Measurements from ENCODE around the gene TANGO6.
"Not testable (repeated sequence)": the region's sequence is repeated elsewhere in the genome, so short reads cannot be mapped to it uniquely, and the experiment has no call there.

Gene TANGO6

DNA sequence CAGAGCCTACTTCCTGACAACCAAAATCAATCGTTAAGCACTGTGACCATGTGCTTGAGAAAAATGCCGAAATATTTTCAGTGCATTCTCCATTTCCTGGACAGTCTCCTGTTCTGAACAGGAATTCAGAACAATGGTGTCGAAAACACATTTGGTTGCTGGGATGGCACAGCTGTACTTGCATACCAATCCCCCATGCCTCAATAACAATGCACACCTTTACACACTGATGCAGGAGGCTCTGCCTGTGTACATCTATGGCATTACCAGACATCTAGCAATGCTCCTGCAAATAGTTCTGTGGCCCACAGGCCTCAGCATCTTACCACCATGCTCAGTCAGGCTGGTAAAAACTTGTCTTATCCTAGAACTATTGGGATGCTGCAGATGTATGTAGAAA lies 282.9 kb downstream of the TANGO6 start:
- no peak for TF ChIP-seq POLR2A (IDR thresholded peaks at IDR 0.05; ENCODE audit: low read length)
- TF ChIP-seq GATA1 (IDR thresholded peaks at IDR 0.05; ENCODE audit: low read depth, low read length): no peak
- DNase-seq: no peak

DNA sequence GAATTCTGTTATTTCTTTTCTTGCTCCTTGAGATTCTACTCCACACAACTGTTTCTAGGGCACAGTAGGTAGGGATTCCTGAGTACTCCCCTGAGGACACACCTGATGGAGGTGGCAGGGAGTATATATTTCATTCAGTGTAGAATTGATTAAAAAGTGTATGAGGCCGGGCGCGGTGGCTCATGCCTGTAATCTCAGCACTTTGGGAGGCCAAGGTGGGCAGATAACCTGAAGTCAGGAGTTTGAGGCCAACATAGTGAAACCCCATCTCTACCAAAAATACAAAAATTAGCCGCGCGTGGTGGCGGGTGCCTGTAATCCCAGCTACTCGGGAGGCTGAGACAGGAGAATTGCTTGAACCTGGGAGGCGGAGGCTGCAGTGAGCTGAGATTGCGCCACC lies 283.5 kb downstream of the TANGO6 start:
- DNase-seq: not testable (repeated sequence)

DNA sequence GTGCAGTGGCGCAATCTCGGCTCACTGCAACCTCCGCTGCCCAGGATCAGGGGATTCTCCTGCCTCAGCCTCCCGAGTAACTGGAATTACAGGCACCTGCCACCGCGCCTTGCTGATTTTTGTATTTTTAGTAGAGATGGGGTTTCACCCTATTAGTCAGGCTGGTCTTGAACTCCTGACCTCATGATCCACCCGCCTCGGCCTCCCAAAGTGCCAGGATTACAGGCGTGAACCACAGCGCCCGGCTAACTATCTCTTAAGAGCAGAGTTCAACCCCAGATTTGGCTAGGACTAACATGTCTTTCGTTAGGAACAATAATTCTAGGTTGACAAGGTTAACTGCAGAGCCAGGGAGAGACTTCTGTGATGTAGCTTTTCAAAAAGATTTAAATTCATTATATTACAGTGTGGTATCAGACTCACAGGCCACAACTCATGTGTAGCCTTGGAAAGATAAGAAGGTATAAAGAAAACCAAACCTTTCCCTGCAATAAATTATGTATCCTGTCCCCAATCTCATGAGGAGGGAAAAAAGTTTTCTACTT lies 284.7 kb downstream of the TANGO6 start:
- DNase-seq: no peak
- TF ChIP-seq GATA1 (IDR thresholded peaks at IDR 0.05; ENCODE audit: low read depth, low read length) (no peak), POLR2A (IDR thresholded peaks at IDR 0.05; ENCODE audit: low read length) (no peak)

DNA sequence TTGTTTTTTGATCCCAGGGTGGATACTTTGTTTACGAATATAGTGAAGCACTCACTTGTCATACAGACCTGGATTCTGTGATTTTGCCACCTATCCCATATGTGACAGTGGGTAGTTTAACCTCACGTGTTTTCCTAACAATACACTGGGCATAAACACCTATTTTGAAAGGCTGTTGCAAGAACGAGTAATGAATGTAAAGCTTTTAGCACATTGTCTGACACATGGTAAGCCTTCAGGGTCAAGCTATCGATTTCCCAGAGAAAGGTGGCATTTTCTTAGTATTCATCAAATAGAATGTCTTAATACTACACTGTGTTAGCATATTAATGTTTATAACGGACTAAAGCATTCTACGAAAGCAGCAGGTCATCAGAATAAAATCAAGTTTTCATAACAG lies 287.1 kb downstream of the TANGO6 start:
- DNase-seq: no peak
- TF ChIP-seq POLR2A (IDR thresholded peaks at IDR 0.05; ENCODE audit: low read length) (no peak), GATA1 (IDR thresholded peaks at IDR 0.05; ENCODE audit: low read depth, low read length) (no peak)

DNA sequence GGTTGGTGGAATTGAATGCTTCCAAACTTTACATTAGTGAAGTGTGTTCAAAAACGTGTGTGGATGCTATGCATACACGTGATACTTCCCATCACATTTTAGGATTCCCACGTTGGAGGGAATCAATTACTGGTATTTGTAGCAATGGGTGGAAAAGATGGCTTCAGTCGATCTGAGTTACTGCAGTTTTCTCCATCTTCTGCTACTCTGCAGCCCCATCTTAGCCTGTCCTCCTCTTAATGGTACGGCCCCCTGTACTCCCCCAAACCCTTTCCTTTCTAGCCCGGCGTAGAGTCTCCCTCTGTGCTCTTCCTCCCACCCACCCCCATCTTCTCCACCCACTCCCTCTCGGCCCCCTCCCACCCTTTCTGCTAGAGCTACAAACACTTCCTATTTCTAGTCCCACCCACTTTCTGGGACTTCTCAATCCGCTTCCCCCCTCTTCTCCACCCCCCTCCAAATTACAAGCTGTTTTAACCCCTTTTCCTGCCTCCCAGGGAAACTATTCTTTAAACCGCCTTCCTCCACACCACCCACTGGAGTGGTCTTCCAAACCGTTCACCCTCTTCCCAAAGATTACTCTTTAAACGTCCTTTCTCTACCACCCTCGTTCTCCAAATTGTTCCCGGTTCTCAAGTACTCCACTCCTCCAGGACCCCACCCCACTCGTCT lies 288.0 kb downstream of the TANGO6 start:
- no peak for TF ChIP-seq GATA1 (IDR thresholded peaks at IDR 0.05; ENCODE audit: low read depth, low read length)
- TF ChIP-seq POLR2A (IDR thresholded peaks at IDR 0.05; ENCODE audit: low read length): no peak
- peak; percentile 26 to 47 for DNase-seq

DNA sequence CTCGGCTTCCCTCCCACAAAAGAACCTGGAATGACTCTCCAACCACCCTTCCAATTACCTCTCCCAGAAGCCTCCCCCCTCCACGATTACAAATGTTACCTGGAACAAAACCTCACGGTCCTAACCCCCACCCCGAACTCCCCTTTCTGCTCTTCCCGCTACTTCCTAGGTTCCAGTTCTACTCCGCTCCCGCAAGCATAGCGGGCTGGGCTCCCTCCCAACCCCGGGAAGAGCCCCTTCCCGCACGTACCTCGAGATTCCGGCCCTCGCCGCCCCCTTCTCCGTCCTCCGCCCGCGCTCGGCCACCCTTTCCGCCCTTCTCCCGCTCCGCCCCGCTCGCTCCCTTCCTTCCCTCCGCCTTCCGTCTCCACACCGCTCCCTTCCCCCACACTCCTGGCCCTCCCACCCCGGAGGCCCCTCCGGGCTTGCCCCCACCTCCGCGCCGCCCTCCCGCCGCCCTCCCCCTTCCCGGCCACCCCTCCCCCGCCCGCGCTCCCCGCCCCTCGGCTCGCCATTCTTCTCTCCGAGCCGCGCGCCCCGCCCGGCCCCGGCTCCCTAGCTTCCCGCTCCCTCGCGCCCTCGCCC lies 288.6 kb downstream of the TANGO6 start:
- peak; percentile 85 to 90 for DNase-seq

DNA sequence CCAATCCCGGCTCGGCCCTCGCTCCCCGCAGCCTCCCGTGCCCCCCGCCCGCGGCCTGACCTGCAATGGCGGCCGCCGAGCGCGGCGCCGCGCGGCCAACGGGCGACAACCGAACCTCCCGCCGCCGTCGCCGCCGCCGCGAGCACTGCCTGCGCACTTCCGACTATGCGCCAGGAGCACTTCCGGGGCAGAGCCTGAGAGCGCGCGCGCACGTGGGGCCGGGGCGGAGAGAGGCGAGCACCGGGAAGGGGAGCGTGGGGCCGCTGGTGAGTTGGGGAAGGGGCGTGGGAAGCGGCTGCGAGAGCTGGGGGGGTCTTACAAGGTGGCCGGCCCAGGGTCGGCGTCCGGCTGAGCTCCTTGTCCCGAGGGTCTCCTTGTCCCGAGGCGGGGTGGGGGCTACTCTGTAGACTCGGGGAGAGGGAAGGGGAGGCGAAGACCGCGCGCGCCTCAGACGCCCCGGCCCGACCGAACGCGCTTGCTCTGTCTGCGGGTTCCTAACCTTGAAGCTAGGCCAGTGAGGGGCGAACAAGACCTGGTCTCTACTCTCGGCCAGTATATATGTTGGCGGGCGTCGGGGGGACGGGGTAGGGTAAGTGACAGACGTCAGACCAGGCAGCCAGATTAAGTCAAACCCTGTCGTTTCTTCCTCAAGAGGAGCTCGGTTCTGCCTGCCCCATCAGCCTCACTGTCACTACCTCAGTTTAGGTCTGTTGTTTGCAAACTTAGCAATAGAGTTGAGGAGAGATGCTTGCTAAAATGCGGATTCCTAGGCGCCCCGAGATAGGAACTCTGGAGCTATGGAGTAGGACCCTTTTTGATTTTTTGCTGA lies 289.3 kb downstream of the TANGO6 start, which contains the start of the genes CHTF8 and UTP4:
Gene CHTF8, minus strand, starts transcription at position 165 of the 829 bp plus-strand sequence. CDS start 11,130 bp downstream, outside the sequence.
Gene UTP4, plus strand, starts transcription at position 226 of the 829 bp plus-strand sequence. CDS start 811 bp downstream, outside the sequence.
- peak; percentile 90 to 92 for DNase-seq
- TF ChIP-seq POLR2A (IDR thresholded peaks at IDR 0.05; ENCODE audit: low read length) (peak; percentile 63), GATA1 (IDR thresholded peaks at IDR 0.05; ENCODE audit: low read depth, low read length) (no peak)

More for the DNA sequence above, 288.6 kb downstream of the TANGO6 start:
- TF ChIP-seq POLR2A (IDR thresholded peaks at IDR 0.05; ENCODE audit: low read length): no peak
- no peak for TF ChIP-seq GATA1 (IDR thresholded peaks at IDR 0.05; ENCODE audit: low read depth, low read length)

DNA sequence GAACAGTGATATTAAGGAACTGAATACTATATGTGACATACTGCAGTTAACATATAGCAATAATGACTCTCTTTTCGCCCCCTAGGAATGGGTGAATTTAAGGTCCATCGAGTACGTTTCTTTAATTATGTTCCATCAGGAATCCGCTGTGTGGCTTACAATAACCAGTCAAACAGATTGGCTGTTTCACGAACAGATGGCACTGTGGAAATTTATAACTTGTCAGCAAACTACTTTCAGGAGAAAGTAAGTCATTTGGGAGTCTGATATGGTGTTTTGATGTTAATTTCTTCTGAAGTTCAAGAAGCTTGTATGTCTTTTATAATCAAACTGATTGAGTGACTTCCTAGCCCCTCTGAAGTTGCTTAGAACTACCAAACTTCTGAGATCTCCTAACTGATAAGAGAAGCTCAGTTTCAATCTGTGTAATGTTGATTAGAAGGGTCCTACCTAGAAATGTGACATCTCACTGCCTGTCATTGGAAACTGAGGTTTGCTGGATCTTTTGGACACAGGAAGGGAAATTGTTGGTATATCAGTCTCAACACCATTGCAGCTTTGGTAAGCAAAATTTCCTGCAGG lies 290.1 kb downstream of the TANGO6 start:
- peak; percentile 40 to 48 for DNase-seq
- no peak for TF ChIP-seq POLR2A (IDR thresholded peaks at IDR 0.05; ENCODE audit: low read length)
